ENCODE data around the gene PCDH12.

Gene PCDH12

DNA sequence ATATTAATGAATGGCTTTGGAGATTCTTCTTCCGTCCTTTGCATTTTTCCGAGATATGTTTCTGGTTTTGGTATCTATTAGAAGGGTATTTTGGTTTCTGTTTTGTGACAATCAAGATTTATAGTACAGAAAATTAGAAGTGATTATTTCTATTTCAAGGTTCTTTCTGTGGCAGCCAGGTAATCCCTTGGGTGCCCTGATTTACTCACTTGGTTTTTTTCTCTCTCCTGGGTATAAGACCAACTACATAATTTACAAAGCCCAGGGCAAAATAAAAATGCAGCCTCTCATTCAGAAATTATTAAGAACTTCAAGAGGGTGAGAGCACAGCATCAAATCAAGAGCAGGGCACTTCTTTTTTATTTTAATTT is 8.9 kb upstream of the PCDH12 start:
- no peak for DNase-seq (ENCODE audit: low read depth)
- no peak overlapping the region for H3K4me3 ChIP-seq (ENCODE audit: low read depth, low read length)
- no peak for TF ChIP-seq CTCF (IDR thresholded peaks at IDR 0.05; ENCODE audit: low read depth, low read length, missing control alignments)
- in situ Hi-C loops (cut with HindIII; ENCODE audit: low sequenced_read_pairs), result no loop called here

DNA sequence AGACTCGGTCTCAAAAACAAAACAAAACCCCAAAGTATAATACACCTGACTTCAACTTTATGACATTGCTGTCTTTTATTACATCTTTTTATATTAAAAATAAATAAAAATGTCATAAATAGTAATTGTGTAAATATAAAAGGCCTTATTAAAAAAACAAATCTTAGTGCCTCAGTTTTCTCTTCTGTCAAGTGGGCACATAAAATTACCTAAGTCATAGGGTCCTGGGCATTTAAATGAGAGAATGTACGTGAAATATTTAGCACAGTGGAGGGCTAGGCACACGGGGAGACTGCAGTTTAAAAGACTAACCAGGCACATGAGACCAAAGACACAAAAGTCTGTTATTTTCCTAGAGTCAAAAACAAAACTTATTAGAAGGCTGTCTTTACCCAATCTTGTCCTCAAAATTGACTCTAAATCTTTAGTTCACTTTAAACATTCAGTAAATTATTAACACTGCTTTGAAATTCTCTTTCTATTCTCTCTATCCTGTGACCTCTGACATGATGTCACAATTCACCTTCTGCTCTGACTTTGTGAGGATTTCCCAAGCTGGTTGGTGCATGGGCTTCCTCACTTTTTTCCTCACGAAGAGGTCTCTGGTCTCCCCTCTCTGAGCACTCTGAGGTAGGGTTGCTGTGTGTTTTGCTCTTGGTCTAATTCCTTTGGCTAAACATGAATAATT is 8.4 kb upstream of the PCDH12 start:
- no peak overlapping the region for H3K4me3 ChIP-seq (ENCODE audit: low read depth, low read length)

DNA sequence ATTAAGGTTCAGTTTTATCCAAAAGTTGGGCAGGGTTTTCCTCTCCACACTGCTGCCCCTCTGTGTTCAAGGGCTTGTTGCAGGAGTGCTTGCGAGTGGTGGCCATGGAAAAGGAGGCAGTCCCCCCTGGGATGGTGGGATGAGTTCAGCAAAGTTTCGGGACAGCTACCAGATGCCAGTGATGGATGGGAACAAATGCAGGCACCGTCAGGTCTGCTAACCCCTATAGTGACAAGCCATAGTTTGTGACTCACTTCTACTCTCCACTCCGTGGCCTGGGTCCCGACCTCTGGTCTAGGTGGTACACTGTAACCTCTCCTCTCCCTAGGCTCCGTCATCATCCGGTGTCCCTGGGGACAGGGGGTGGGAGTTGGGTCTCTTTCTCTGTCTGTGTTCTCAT is 7.1 kb upstream of the PCDH12 start:
- no peak overlapping the region for H3K4me3 ChIP-seq (ENCODE audit: low read depth, low read length)
- TF ChIP-seq CTCF (IDR thresholded peaks at IDR 0.05; ENCODE audit: low read depth, low read length, missing control alignments), result no peak
- in situ Hi-C loops (cut with HindIII; ENCODE audit: low sequenced_read_pairs), result no loop called here
- DNase-seq (ENCODE audit: low read depth), result no peak

More for the DNA sequence above, 8.4 kb upstream of the PCDH12 start:
- in situ Hi-C loops (cut with HindIII; ENCODE audit: low sequenced_read_pairs), result no loop called here
- TF ChIP-seq CTCF (IDR thresholded peaks at IDR 0.05; ENCODE audit: low read depth, low read length, missing control alignments), result no peak
- no peak for DNase-seq (ENCODE audit: low read depth)

GRCh38 chr5:141963701-141964100 is 5.7 kb upstream of the PCDH12 start:
- no peak overlapping the region for H3K4me3 ChIP-seq (ENCODE audit: low read depth, low read length)
- no peak for TF ChIP-seq CTCF (IDR thresholded peaks at IDR 0.05; ENCODE audit: low read depth, low read length, missing control alignments)
- DNase-seq (ENCODE audit: low read depth), result no peak
- in situ Hi-C loops (cut with HindIII; ENCODE audit: low sequenced_read_pairs), result no loop called here

DNA sequence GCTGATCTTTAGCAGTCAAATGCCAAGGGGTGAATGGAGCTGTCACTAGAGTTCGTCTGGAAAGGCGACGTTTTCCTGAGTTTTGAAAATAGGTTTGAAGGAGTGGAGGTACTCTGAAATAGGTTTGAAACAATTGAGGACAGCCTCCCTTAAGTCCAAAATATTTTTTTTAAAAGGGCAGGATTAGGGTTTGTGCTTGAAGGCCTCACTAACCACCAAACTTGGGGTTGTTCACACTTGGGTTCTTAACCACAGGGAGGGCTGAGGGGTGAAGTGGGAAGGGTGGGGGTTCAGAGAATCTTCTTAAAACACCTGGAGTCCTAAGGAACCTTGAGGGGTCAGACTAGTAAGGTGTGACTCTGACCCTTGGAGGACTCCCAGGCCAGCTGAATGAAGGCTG is 3.5 kb upstream of the PCDH12 start:
- TF ChIP-seq CTCF (IDR thresholded peaks at IDR 0.05; ENCODE audit: low read depth, low read length, missing control alignments), result no peak
- no peak overlapping the region for H3K4me3 ChIP-seq (ENCODE audit: low read depth, low read length)
- no peak for DNase-seq (ENCODE audit: low read depth)
- in situ Hi-C loops (cut with HindIII; ENCODE audit: low sequenced_read_pairs), result no loop called here

- peak; percentile 84 for TF ChIP-seq CTCF (IDR thresholded peaks at IDR 0.05; ENCODE audit: low read depth, low read length, missing control alignments)
- no peak overlapping the region for H3K4me3 ChIP-seq (ENCODE audit: low read depth, low read length)
- DNase-seq (ENCODE audit: low read depth), result peak; percentile 68
- in situ Hi-C loops (cut with HindIII; ENCODE audit: low sequenced_read_pairs), result no loop called here
Measured at GRCh38 chr5:141960449-141961323, 2.7 kb upstream of the PCDH12 start.
